ENCODE data around the gene TSEN34. TPM values are rescaled to one million over a fixed set of nuclear protein-coding genes. Genes with fewer than 3 reads are reported as not detected.
"Not testable (repeated sequence)": the region's sequence is repeated elsewhere in the genome, so short reads cannot be mapped to it uniquely, and the experiment has no call there.

TSEN34 gene
- total RNA-seq, 1 donor from 2014 or later: 67.9 TPM

DNA sequence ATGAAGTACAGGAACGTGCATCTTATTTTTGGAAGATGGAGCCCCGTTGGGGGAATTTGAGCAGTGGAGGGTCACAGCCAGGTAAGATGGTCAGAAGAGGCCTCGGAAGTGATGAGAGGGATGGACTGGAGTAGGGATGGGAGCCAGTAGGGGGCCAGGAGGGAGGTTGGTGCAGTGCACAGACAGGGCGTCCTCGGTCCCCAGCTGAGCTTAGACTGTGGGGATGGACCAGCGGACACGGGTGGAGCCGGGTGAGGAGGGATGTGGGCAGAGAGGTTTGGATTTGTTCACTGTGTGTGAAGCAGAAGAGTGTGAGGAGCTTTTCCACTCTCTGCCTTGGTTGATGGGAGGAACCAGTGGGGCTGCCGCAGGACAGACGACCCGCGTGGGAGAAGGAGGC, 20.1 kb downstream of the TSEN34 start:
- H3K27me3 Mint-ChIP-seq (ENCODE audit: low read depth): peaks cover 21% of the 10 kb centered on the region
- H3K27ac Mint-ChIP-seq (ENCODE audit: unreplicated experiment): peak overlapping the region; percentile 41
- TF ChIP-seq, protein P1, sequence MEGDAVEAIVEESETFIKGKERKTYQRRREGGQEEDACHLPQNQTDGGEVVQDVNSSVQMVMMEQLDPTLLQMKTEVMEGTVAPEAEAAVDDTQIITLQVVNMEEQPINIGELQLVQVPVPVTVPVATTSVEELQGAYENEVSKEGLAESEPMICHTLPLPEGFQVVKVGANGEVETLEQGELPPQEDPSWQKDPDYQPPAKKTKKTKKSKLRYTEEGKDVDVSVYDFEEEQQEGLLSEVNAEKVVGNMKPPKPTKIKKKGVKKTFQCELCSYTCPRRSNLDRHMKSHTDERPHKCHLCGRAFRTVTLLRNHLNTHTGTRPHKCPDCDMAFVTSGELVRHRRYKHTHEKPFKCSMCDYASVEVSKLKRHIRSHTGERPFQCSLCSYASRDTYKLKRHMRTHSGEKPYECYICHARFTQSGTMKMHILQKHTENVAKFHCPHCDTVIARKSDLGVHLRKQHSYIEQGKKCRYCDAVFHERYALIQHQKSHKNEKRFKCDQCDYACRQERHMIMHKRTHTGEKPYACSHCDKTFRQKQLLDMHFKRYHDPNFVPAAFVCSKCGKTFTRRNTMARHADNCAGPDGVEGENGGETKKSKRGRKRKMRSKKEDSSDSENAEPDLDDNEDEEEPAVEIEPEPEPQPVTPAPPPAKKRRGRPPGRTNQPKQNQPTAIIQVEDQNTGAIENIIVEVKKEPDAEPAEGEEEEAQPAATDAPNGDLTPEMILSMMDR (conservative IDR thresholded peaks at IDR 0.05): no peak
- DNase-seq (ENCODE audit: low read depth, low spot score): no peak
- H3K36me3 Mint-ChIP-seq (ENCODE audit: low read depth): peaks cover 29% of the 10 kb centered on the region
- H3K4me3 Mint-ChIP-seq: peak overlapping the region; percentile 99
- peaks cover 39% of the 10 kb centered on the region for H3K4me1 Mint-ChIP-seq
- H3K9me3 Mint-ChIP-seq: no peaks in the 10 kb centered on the region

- H3K27ac Mint-ChIP-seq (ENCODE audit: unreplicated experiment): not testable (repeated sequence)
Observed at GRCh38 chr19:54214217-54214616, 23.1 kb downstream of the TSEN34 start.

GRCh38 chr19:54214734-54215133, 23.6 kb downstream of the TSEN34 start:
- Mint-ChIP-seq H3K4me1 (peaks cover 31% of the 10 kb centered on the region), H3K27me3 (ENCODE audit: low read depth) (peaks cover 12% of the 10 kb centered on the region), H3K36me3 (ENCODE audit: low read depth) (peaks cover 21% of the 10 kb centered on the region)
- DNase-seq (ENCODE audit: low read depth, low spot score); H3K4me3 Mint-ChIP-seq; H3K27ac Mint-ChIP-seq (ENCODE audit: unreplicated experiment); H3K9me3 Mint-ChIP-seq: not testable (repeated sequence)

More at GRCh38 chr19:54214217-54214616, 23.1 kb downstream of the TSEN34 start:
- Mint-ChIP-seq H3K36me3 (ENCODE audit: low read depth) (peaks cover 21% of the 10 kb centered on the region), H3K4me1 (peaks cover 36% of the 10 kb centered on the region), H3K4me3 (peak overlapping the region; percentile 59), H3K27me3 (ENCODE audit: low read depth) (peaks cover 15% of the 10 kb centered on the region)
- H3K9me3 Mint-ChIP-seq; DNase-seq (ENCODE audit: low read depth, low spot score): not testable (repeated sequence)

DNA sequence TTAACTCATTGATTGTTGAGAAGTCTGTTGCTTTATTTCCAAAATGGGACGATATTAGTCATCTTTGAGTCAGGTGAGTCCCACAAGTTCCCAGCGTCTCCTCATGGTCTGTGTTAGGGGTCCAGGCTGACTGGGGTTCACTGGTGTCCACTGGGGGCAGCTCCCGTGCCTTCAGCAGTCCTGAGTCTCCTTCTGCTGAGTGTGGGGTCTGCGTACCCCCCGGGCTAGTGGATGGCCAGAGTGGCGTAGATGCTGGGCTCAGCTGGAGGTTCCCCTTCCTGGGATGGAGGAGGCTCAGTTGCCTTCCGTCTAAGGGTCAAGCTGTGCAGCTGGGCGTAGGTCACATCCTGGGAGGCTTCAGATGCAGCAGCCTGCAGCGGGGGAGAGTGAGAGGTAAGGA, 25.8 kb downstream of the TSEN34 start:
- no peak for DNase-seq (ENCODE audit: low read depth, low spot score)
- H3K9me3 Mint-ChIP-seq: no peaks in the 10 kb centered on the region
- H3K27me3 Mint-ChIP-seq (ENCODE audit: low read depth): no peaks in the 10 kb centered on the region
- TF ChIP-seq, protein P1 (conservative IDR thresholded peaks at IDR 0.05): no peak
- no peak overlapping the region for H3K27ac Mint-ChIP-seq (ENCODE audit: unreplicated experiment)
- H3K4me1 Mint-ChIP-seq: peaks cover 24% of the 10 kb centered on the region
- H3K4me3 Mint-ChIP-seq: no peak overlapping the region
- peaks cover 9% of the 10 kb centered on the region for H3K36me3 Mint-ChIP-seq (ENCODE audit: low read depth)

GRCh38 chr19:54217517-54218247, 26.6 kb downstream of the TSEN34 start:
- not testable (repeated sequence) for H3K27ac Mint-ChIP-seq (ENCODE audit: unreplicated experiment); H3K27me3 Mint-ChIP-seq (ENCODE audit: low read depth); H3K36me3 Mint-ChIP-seq (ENCODE audit: low read depth); DNase-seq (ENCODE audit: low read depth, low spot score); H3K4me3 Mint-ChIP-seq; H3K9me3 Mint-ChIP-seq
- peaks cover 24% of the 10 kb centered on the region for H3K4me1 Mint-ChIP-seq

DNA sequence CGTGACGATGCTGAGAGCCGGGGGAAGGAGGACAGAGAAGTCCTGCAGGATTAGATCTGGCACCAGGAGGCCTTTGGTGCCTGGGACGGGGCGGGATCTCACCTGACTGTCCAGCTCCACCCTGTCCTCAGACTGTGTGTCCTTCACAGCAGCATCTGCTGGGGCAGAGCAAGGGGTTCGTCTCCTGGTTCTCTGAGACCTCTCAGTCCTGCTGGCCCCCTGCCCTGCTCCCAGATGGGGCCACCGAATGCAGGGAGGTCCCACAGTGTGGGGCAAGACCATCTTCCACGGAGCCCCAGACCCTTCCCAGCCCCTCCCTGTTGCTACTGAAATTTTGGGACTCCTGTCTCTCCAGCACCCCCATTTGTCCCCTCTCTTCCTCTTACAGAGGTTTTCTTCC, 27.2 kb downstream of the TSEN34 start:
- H3K4me3 Mint-ChIP-seq: no peak overlapping the region
- peaks cover 6% of the 10 kb centered on the region for H3K36me3 Mint-ChIP-seq (ENCODE audit: low read depth)
- peaks cover 2% of the 10 kb centered on the region for H3K27me3 Mint-ChIP-seq (ENCODE audit: low read depth)
- peaks cover 24% of the 10 kb centered on the region for H3K4me1 Mint-ChIP-seq
- TF ChIP-seq, protein P1 (conservative IDR thresholded peaks at IDR 0.05): no peak
- no peak overlapping the region for H3K27ac Mint-ChIP-seq (ENCODE audit: unreplicated experiment)
- DNase-seq (ENCODE audit: low read depth, low spot score): no peak
- no peaks in the 10 kb centered on the region for H3K9me3 Mint-ChIP-seq

DNA sequence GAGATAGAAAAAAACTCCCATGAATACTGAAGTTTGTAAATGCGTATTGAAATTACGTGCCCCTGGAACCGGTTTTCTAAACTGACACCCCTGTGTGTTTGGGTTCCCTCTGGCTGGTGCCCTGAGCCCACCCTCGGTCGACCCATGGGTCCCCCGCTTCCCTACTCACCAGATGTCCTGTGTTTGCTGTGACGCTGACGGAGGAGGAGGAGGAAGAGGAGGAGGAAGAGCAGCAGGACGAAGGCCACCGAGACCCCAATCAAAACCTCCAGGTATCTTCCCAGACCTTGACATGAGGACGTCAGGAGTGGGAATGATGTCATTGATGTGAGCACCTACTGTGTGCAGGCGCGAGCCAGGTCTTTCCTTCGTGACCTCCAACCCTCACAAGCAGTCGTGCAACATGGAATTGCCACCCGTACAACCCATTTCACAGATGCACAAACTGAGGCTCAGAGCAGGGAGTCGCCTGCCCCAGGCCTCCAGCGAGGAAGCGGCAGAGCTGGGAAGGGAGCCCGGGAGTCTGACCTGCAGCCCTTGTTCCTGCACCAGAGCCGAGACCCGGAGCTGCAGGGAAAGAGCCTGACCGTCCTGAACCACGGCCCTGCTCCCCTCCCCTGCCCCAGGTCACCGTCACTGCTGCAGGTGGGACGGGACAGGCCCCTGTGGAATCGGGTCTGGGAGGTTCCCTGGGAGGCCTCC, 28.0 kb downstream of the TSEN34 start:
- Mint-ChIP-seq H3K27me3 (ENCODE audit: low read depth) (peaks cover 9% of the 10 kb centered on the region), H3K27ac (ENCODE audit: unreplicated experiment) (no peak overlapping the region), H3K4me1 (peaks cover 22% of the 10 kb centered on the region), H3K9me3 (no peaks in the 10 kb centered on the region), H3K36me3 (ENCODE audit: low read depth) (peaks cover 6% of the 10 kb centered on the region), H3K4me3 (no peak overlapping the region)
- DNase-seq (ENCODE audit: low read depth, low spot score): no peak
- TF ChIP-seq, protein P1 (conservative IDR thresholded peaks at IDR 0.05): no peak

- not testable (repeated sequence) for H3K27ac Mint-ChIP-seq (ENCODE audit: unreplicated experiment); DNase-seq (ENCODE audit: low read depth, low spot score); H3K9me3 Mint-ChIP-seq; H3K4me3 Mint-ChIP-seq; H3K36me3 Mint-ChIP-seq (ENCODE audit: low read depth); H3K27me3 Mint-ChIP-seq (ENCODE audit: low read depth)
- H3K4me1 Mint-ChIP-seq: peaks cover 20% of the 10 kb centered on the region
Observed at GRCh38 chr19:54219702-54220101, 28.6 kb downstream of the TSEN34 start.

GRCh38 chr19:54221947-54222346, 30.8 kb downstream of the TSEN34 start:
- not testable (repeated sequence) for H3K36me3 Mint-ChIP-seq (ENCODE audit: low read depth); H3K4me3 Mint-ChIP-seq; DNase-seq (ENCODE audit: low read depth, low spot score); H3K9me3 Mint-ChIP-seq; H3K27me3 Mint-ChIP-seq (ENCODE audit: low read depth); H3K27ac Mint-ChIP-seq (ENCODE audit: unreplicated experiment)
- peaks cover 14% of the 10 kb centered on the region for H3K4me1 Mint-ChIP-seq

Data from neural crest cell (in vitro differentiated cells).